H9 (cell line): Measurements from ENCODE around the gene FRMPD1. TPM values are rescaled to one million over a fixed set of nuclear protein-coding genes. Genes with fewer than 3 reads are reported as not detected.
A peak's percentile ranks its signal among the peaks of the same experiment; 100 is the strongest.
"Not testable (repeated sequence)": the region's sequence is repeated elsewhere in the genome, so short reads cannot be mapped to it uniquely, and the experiment has no call there.

Source experiments
- DNase-seq: peaks from one replicate; pipeline ENCODE4 v3.0.0-alpha.2; 2017
- H2AFZ ChIP-seq: one replicate; pipeline ENCODE4 v1.6.1; 2013; ENCODE audit warnings: mild to moderate bottlenecking, low read length, control low read depth, moderate library complexity
- H2AK5ac ChIP-seq: 2 replicates; pipeline ENCODE4 v1.6.1; 2013; ENCODE audit warnings: low read length, control low read depth, mixed read lengths; ENCODE audit not compliant: insufficient read length
- H2BK120ac ChIP-seq: one replicate; pipeline ENCODE4 v1.6.1; 2013; ENCODE audit warnings: low read depth, mild to moderate bottlenecking, low read length, control low read depth, inconsistent platforms; ENCODE audit not compliant: poor library complexity, severe bottlenecking
- H2BK12ac ChIP-seq: 2 replicates; pipeline ENCODE4 v1.6.1; 2013; ENCODE audit warnings: low read length, control low read depth, mixed read lengths, low read depth; ENCODE audit not compliant: insufficient read length
- H2BK15ac ChIP-seq: 2 replicates; pipeline ENCODE4 v1.6.1; 2013; ENCODE audit warnings: low read depth, low read length, control low read depth
- H2BK20ac ChIP-seq: one replicate; pipeline ENCODE4 v1.6.1; 2013; ENCODE audit warnings: low read depth, mild to moderate bottlenecking, low read length, control low read depth, inconsistent platforms; ENCODE audit not compliant: poor library complexity, severe bottlenecking
- H2BK5ac ChIP-seq: 2 replicates; pipeline ENCODE4 v1.6.1; 2013; ENCODE audit warnings: low read length, control low read depth, mixed read lengths; ENCODE audit not compliant: insufficient read length
- H3K14ac ChIP-seq: 2 replicates; pipeline ENCODE4 v1.6.1; 2013; ENCODE audit warnings: low read length, control low read depth; ENCODE audit not compliant: insufficient read depth
- H3K18ac ChIP-seq: 2 replicates; pipeline ENCODE4 v1.6.1; 2013; ENCODE audit warnings: low read depth, mild to moderate bottlenecking, mixed read lengths, low read length, control low read depth; ENCODE audit not compliant: insufficient read length
- H3K23ac ChIP-seq: 2 replicates; pipeline ENCODE4 v1.6.1; 2013; ENCODE audit warnings: low read length, control low read depth, mixed read lengths, low read depth; ENCODE audit not compliant: insufficient read length
- H3K23me2 ChIP-seq: 2 replicates; pipeline ENCODE4 v1.6.1; 2013; ENCODE audit warnings: low read depth, mild to moderate bottlenecking, mixed read lengths, low read length, control low read depth; ENCODE audit not compliant: insufficient read length, poor library complexity, severe bottlenecking
- H3K27ac ChIP-seq: 2 replicates; pipeline ENCODE4 v1.5.1; 2013; ENCODE audit warnings: low read length, control low read depth, mixed read lengths, low read depth; ENCODE audit not compliant: insufficient read length
- H3K27me3 ChIP-seq: 2 replicates; pipeline ENCODE4 v1.6.1; 2013; ENCODE audit warnings: low read length, control low read depth, inconsistent platforms; ENCODE audit not compliant: insufficient read depth
- H3K4ac ChIP-seq: 2 replicates; pipeline ENCODE4 v1.6.1; 2013; ENCODE audit warnings: low read depth, mild to moderate bottlenecking, control low read depth, inconsistent platforms, low read length, moderate library complexity
- H3K4me1 ChIP-seq: 2 replicates; pipeline ENCODE4 v1.6.1; 2013; ENCODE audit warnings: low read length, control low read depth, inconsistent platforms; ENCODE audit not compliant: insufficient read depth
- H3K4me2 ChIP-seq: 2 replicates; pipeline ENCODE4 v1.6.1; 2013; ENCODE audit warnings: low read length, control low read depth, mixed read lengths; ENCODE audit not compliant: insufficient read length, insufficient read depth
- H3K56ac ChIP-seq: 2 replicates; pipeline ENCODE4 v1.6.1; 2013; ENCODE audit warnings: low read depth, mild to moderate bottlenecking, mixed read lengths, low read length, control low read depth; ENCODE audit not compliant: insufficient read length
- H3K79me1 ChIP-seq: 2 replicates; pipeline ENCODE4 v1.6.1; 2013; ENCODE audit warnings: low read depth, mild to moderate bottlenecking, moderate library complexity, low read length, control low read depth, inconsistent platforms; ENCODE audit not compliant: insufficient read depth, poor library complexity, severe bottlenecking
- H3K79me2 ChIP-seq: 2 replicates; pipeline ENCODE4 v1.6.1; 2013; ENCODE audit warnings: low read length, control low read depth, inconsistent platforms; ENCODE audit not compliant: insufficient read depth
- H3K9ac ChIP-seq: 2 replicates; pipeline ENCODE4 v1.6.1; 2013; ENCODE audit warnings: low read length, control low read depth, mixed read lengths; ENCODE audit not compliant: insufficient read length; ENCODE audit errors: extremely low read depth
- H3K9me3 ChIP-seq: one replicate; pipeline ENCODE4 v1.6.1; 2013; ENCODE audit warnings: low read depth, low read length, inconsistent platforms; ENCODE audit not compliant: control insufficient read depth
- H3T11ph ChIP-seq: one replicate; pipeline ENCODE4 v1.6.1; 2013; ENCODE audit warnings: mild to moderate bottlenecking, low read length, control low read depth, inconsistent platforms
- H4K20me1 ChIP-seq: one replicate; pipeline ENCODE4 v1.6.1; 2013; ENCODE audit not compliant: control insufficient read depth, insufficient read length, insufficient read depth
- H4K5ac ChIP-seq: 2 replicates; pipeline ENCODE4 v1.6.1; 2013; ENCODE audit warnings: low read depth, mild to moderate bottlenecking, mixed read lengths, low read length, control low read depth; ENCODE audit not compliant: insufficient read length
- H4K8ac ChIP-seq: replicated peaks from 2 replicates; pipeline ENCODE4 v1.6.1; 2013; ENCODE audit warnings: low read length, control low read depth, mixed read lengths, low read depth; ENCODE audit not compliant: insufficient read length
- H4K91ac ChIP-seq: 2 replicates; pipeline ENCODE4 v1.6.1; 2013; ENCODE audit warnings: low read depth, mild to moderate bottlenecking, moderate library complexity, mixed read lengths, low read length, control low read depth; ENCODE audit not compliant: insufficient read length
- H3K27ac Mint-ChIP-seq, 3 experiments: 2 replicates in 2 of 3; 3 replicates in 1 of 3; pipeline ENCODE4 v1.8.0; 2020 to 2021; ENCODE audit warnings: mixed read lengths in 3 of 3, mild to moderate bottlenecking in 1 of 3, moderate library complexity in 1 of 3
- H3K27me3 Mint-ChIP-seq: 2 replicates; pipeline ENCODE4 v1.8.0; 2021; ENCODE audit warnings: low read depth, mild to moderate bottlenecking, moderate library complexity, mixed read lengths
- H3K36me3 Mint-ChIP-seq, 3 experiments: 2 replicates in 2 of 3; 3 replicates in 1 of 3; pipeline ENCODE4 v1.8.0; 2020 to 2021; ENCODE audit warnings: low read depth in 3 of 3, mixed read lengths in 3 of 3; ENCODE audit not compliant: insufficient read depth in 1 of 3
- H3K4me1 Mint-ChIP-seq, 2 experiments: 2 replicates each; pipeline ENCODE4 v1.8.0; 2020; ENCODE audit warnings: mixed read lengths in 2 of 2
- H3K4me3 Mint-ChIP-seq, 2 experiments: 2 replicates in 1 of 2; 3 replicates in 1 of 2; pipeline ENCODE4 v1.8.0; 2020 to 2021; ENCODE audit warnings: mild to moderate bottlenecking in 2 of 2, mixed read lengths in 2 of 2, moderate library complexity in 1 of 2
- H3K9me3 Mint-ChIP-seq, 2 experiments: 2 replicates in 1 of 2; 3 replicates in 1 of 2; pipeline ENCODE4 v1.8.0; 2020; ENCODE audit warnings: mild to moderate bottlenecking in 2 of 2, mixed read lengths in 2 of 2, moderate library complexity in 1 of 2
- WGBS: extraction: QIAGEN DNeasy Blood & Tissue Kit; methylation state at CpG from one replicate; pipeline ENCODE4 v1.1.7; 2013; ENCODE audit warnings: missing lambda C conversion rate, low lambda C conversion rate, mixed read lengths; ENCODE audit not compliant: insufficient read length; ENCODE audit errors: extremely low coverage; 5-methylcytosine and 5-hydroxymethylcytosine counted together
- total RNA-seq: library from RNA; stranded (reverse); gene quantifications from 2 replicates; pipeline ENCODE4 v1.2.1, GENCODE V29; 2021

Gene FRMPD1
- total RNA-seq, 1 experiment from 2014 or later = 0.04 TPM

GRCh38 chr9:37602061-37602460 is 48.7 kb upstream of the FRMPD1 start:
- not testable (repeated sequence) for H3K56ac ChIP-seq, H2AK5ac ChIP-seq, H2BK120ac ChIP-seq, DNase-seq, H3K4me1 Mint-ChIP-seq, H3K4me2 ChIP-seq, H3K23ac ChIP-seq, H2BK12ac ChIP-seq, H3K14ac ChIP-seq, H4K5ac ChIP-seq, H2BK5ac ChIP-seq, H3K9me3 Mint-ChIP-seq, H3K27ac ChIP-seq, H3K4ac ChIP-seq, H4K91ac ChIP-seq, H3K4me3 Mint-ChIP-seq, H2BK15ac ChIP-seq, H4K20me1 ChIP-seq, H4K8ac ChIP-seq, H3K23me2 ChIP-seq, H3K79me2 ChIP-seq, H3K79me1 ChIP-seq, H3K4me1 ChIP-seq, H3K27me3 ChIP-seq, H3K36me3 Mint-ChIP-seq, H2BK20ac ChIP-seq, H3T11ph ChIP-seq, H3K9ac ChIP-seq, H3K18ac ChIP-seq, H3K9me3 ChIP-seq, H2AFZ ChIP-seq
- Mint-ChIP-seq H3K27ac (peak overlapping the region in 1 of 3 experiments; percentile 18; a peak in 1 of 7 replicates), H3K27me3 (peaks cover 34% of the 10 kb centered on the region)
- no CpG with 5 or more reads among the region's 4 CpGs for WGBS
